GM12874 (cell line): ENCODE data around the gene ZNF300.

Experiments
- CTCF ChIP-seq: IDR thresholded peaks from 2 replicates; pipeline ENCODE4 v1.5.1; 2011; ENCODE audit warnings: low read depth, mild to moderate bottlenecking, control low read depth, low read length, moderate library complexity; ENCODE audit not compliant: insufficient read depth

The ZNF300 gene

GRCh38 chr5:150904479-150905311 lies at the start of gene ZNF300:
Gene ZNF300, minus strand, starts transcription at chr5:150904980. Its CDS starts 1,825 bp downstream, at chr5:150903155.
- TF ChIP-seq CTCF, result no peak

DNA sequence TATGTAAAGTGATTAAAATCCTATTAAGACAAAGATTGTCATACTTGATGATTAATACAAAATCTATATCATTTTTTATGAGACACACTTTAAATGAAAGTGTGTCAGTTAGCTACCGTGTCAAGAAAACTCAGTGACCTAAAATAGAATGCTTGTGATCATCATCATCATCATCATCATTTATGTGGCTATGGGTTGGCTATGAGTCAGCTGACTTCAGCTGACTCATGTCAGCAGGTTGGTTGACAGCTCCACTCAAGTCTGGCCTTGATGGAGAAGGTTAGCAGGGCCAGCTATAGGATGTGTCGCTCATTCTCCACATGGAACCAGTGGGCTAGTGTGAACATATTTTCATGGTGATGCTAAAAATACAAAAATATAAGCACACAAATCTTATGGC lies 43.8 kb upstream of the ZNF300 start:
- no peak for TF ChIP-seq CTCF

DNA sequence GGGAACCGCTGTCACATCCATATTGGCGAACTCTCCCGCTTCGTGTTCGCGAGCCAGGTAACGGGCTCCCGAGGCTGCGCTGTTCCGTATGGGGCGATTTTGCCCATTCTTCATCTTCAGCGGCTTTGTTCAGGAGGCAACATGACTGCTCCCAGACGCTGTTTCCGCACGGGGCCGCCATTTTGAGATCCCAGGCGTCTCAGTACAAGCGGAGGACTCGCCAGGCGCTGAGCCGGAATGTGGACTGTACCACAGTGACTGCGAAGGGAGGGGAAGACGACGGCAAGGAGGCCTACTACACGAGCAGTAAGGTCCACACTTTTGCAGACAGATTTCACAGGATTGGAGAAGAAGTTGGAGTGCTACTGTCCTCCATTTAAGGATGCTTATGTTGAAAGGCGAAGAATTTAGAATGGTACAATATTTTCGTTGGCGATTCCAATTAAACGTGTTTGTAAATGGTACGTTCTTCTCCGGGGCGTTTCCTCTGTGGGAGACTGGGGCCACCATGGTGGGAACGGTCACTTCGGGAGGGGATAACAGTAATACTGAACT lies 41.6 kb upstream of the ZNF300 start:
- TF ChIP-seq CTCF, result no peak

DNA sequence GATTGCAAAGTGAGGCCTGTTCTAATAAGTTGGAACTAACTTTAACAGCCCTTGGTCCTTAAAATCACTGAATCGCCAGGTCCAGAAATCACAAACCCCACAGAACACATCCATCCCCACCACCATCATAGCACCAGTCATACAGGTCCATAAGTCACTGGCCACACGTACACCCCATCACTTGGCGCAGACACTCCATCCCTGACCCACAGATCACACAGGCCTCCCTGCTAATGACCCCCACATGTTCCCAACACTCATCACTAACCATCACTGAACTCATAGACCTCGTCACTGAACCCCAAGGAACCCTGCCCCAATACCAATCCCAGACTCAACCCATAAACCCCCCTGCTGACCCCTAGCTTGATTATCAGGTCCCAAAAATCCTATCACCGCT lies 41.2 kb upstream of the ZNF300 start:
- TF ChIP-seq CTCF, result no peak

GRCh38 chr5:150945486-150945885 lies 40.7 kb upstream of the ZNF300 start:
- no peak for TF ChIP-seq CTCF

DNA sequence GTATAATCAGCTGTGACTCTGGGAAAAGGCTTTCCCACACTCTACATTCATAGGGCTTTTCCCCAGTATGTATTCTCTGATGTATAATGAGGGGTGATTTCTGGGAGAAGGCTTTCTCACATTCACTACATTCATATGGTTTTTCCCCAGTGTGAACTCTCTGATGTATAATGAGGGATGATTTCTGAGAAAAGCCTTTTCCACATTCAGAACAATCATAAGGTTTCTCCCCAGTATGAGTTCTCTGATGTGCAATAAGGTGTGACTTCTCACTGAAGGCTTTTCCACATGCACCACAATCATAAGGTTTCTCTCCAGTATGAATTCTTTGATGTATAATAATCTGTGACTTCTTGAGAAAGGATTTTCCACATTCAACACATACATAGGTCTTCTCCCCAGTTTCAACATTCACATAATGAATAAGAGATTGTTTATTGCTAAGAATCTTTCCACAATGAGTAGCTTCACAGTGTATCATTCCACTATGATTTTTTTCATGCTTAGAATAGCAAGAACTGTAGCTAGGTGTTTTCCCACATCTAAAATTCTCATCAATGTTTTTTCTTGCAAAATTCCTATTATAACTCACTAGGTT lies 26.7 kb upstream of the ZNF300 start:
- no peak for TF ChIP-seq CTCF

DNA sequence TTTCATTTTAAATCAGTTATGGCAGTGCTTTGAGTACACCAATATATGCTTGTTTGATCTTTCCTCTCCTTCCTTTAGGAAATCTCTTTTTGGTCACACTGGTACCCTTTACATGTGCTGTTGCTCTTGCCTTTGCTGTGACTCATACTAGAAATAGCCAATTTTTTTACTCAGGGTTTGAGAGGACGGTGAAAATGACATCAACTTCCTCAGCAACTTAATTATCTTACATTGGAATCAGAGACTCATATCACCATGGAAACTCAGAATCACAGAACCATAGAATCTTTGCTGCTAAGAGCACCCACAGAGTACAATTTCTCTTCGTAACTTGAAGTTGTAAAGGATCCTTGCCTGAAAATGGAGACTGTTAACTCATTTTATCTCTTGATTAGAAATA lies 13.8 kb upstream of the ZNF300 start:
- no peak for TF ChIP-seq CTCF
